T1000 (cell line): ENCODE measurements around the gene XPC.
A peak's percentile ranks its signal among the peaks of the same experiment; 100 is the strongest.
"Not testable (repeated sequence)": the region's sequence is repeated elsewhere in the genome, so short reads cannot be mapped to it uniquely, and the experiment has no call there.

Source experiments
- DNase-seq: peaks from one replicate; lab custom pipeline; 2025; ENCODE audit warnings: mixed read lengths; lab: John Stamatoyannopoulos, UW

XPC gene

GRCh38 chr3:14133188-14133800 is 45.1 kb downstream of the XPC start:
- no peak for DNase-seq

GRCh38 chr3:14132689-14133088 is 45.7 kb downstream of the XPC start:
- DNase-seq: no peak

- DNase-seq: no peak
Measured at GRCh38 chr3:14132120-14132519, 46.3 kb downstream of the XPC start.

GRCh38 chr3:14131134-14131533 is 47.3 kb downstream of the XPC start:
- no peak for DNase-seq

DNA sequence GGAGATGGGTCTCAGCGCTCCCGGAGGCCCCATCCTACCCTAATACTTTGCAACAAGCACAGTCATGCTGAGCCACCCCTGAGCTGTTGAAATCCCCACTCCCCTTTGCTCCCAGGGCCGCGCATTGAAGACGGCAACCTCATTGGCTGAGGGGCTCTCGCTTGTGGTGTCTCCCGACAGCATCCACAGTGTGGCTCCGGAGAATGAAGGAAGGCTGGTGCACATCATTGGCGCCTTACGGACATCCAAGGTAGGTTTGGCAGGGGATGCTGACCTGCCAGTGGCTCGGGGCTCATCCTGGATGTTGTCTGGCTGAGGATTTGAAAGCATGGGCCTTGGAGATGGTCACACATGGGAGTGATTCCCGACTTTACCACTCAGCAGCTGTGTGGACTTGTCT is 47.7 kb downstream of the XPC start:
- no peak for DNase-seq

GRCh38 chr3:14130230-14130629 is 48.2 kb downstream of the XPC start:
- no peak for DNase-seq

- no peak for DNase-seq
Measured at GRCh38 chr3:14129296-14129695, 49.1 kb downstream of the XPC start.

GRCh38 chr3:14128724-14129123 is 49.7 kb downstream of the XPC start:
- no peak for DNase-seq

DNA sequence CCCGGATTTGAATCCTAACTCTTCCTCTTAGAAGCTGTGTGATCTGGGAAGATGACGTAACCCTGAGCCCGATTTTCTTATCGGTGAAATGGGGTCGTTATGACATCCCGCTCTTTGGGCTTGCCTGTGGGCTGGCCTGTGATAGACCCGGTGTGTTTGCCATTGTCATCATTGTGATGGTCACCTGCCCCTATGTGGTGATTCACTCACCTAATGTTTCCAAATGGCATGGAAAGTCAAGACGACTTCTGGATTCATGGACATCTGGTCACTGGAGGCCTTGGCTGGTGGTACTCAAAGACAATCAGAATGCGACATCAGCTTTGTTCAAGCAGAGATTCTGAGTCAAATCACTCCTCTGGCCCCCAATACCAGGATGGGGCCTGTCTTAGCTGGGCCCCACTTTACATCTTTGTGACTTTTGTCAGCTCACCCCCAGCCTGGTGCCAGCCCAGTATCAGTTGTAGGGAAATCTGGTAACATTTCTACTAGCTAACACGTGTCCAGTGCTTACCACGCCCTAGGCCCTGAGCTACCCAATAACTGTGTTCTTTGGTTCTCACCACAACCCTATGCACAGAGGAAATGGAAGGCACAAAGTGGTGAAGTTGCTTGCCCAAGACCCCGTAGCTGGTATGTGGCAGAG is 50.8 kb downstream of the XPC start:
- no peak for DNase-seq

GRCh38 chr3:14126887-14127505 is 51.4 kb downstream of the XPC start:
- no peak for DNase-seq

DNA sequence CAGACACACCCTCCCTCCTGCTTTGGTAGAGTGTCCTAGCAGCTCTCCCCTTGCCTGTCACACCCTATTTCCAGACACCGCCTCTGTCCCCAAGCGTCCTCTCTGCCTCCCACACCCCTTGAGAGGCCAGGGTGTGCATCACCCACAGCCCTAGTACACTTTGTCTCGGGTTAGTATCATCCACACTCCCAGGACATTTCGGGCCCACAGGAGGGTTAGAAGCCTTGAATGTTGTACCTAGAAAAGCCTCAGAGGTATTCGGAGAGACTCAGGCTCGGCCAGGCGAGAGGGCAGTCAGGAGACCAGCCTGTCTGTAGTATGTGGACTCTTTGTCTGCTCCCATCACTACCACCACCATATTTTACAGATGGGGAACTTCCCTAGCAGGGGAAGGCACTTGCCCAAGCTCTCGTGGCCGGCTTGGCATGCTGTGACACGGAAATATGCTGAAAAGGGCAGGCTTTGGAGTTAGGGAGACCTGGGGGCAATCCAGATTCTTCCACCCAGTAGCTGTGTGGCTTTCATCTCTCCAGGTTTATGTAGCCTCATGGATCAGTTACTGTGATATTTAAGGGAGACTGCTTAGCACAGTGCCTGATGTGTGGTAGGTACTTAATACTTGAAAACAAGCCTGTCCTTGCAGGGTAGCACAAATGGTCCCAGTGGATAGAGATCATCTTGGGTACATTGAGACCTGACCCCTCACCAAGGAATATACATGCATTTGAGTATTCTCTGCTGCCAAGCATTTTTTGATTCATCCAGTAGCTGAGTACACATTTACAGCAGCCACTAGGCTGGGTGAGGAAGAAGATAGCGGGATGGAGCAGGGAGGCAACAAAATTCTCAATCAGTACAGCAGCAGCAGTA is 52.1 kb downstream of the XPC start:
- DNase-seq: no peak

DNA sequence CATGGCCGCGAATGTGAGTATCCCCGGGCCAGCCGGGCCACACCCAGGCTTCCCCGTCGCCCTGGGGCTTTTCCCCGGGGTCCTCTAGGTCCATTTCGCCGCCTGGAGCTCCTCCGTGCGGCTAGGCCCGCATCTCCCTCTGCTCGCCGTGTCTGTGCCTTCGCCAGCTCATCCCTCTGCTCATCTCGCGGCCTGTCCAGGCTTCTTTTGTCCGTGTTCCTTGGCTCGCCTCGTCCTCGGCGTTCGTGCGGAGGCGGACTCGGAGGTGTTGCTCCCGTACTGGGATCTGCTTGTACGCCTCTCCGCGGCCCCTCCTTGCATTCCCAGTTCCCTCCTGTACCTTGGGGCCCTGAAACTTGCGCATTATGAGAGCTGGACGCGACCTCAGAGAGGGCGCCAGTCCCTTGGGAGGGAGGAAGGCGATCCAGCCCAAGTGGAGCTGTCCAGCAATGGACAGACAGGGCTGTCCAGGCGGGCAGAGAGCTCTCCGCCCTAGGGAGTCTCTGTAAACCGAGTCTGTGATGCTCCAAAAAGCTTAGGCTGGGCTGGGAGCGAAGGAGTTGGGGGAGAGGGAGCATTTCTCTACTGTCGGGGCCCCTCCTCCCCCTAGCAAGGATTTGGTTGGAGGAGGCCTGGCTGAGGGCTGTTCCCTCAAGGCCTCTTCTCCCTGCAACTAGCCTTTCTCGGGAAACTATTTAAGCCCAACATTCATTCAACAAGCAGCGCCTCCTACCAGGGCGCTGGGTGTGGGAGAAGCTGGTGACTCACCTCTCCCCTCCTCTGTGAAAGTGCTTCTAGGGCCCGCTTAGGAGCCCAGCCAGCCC is 53.0 kb downstream of the XPC start:
- DNase-seq: peak; percentile 65

- peak; percentile 98 for DNase-seq
Measured at GRCh38 chr3:14124615-14125192, 53.7 kb downstream of the XPC start, which contains the start of the genes CHCHD4 and TMEM43. TSS of gene CHCHD4 (minus strand) at chr3:14124870. CDS start at chr3:14124676, 194 bp downstream. TSS of gene TMEM43 (plus strand) at chr3:14125052. CDS start at chr3:14125194, 142 bp downstream.

GRCh38 chr3:14124223-14124614 is 54.2 kb downstream of the XPC start:
- DNase-seq: no peak

DNA sequence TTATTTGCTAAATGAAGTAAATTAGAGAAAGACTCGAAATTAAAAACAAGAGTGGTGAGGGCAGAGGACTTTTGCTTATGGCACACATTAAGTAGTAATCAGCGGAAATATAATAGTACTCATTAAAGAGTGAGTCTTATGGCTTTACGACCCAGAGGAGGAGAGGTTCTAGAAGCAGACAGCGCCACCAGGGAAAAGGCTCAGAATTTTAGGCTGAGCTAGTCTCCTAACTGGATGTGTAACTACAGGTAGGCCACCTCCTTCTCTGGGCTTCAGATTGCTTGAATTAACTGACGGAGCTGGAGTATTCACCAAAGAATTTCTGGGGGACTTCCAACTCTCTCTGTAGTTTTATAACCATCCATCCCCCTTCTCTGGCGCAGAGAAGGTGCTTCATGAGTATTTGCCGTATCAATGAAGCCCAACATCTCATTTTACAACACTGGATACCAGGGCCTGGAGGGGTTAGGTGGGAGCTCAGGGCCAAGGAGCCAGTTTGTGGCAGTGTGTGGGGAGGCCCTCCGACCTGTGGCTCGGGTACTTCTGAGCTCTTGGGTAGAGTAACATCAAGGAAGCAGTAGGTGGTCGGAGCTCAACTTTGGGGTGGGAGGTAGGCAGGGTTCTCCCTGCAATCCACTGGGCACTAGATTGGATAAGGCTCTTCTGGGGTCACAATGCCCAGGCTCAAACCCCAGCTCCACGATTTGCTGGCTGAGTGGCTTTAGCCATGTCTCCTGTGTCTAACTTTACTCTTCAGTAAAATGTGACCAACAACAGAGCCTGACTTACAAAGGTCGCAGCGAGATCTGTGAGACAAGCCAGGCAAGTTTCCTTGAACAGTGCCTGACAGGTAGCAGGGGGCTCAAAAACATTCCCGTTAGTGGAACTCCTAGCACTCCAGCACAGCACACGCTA is 54.8 kb downstream of the XPC start:
- no peak for DNase-seq

- no peak for DNase-seq
Measured at GRCh38 chr3:14122301-14122700, 56.1 kb downstream of the XPC start.

DNA sequence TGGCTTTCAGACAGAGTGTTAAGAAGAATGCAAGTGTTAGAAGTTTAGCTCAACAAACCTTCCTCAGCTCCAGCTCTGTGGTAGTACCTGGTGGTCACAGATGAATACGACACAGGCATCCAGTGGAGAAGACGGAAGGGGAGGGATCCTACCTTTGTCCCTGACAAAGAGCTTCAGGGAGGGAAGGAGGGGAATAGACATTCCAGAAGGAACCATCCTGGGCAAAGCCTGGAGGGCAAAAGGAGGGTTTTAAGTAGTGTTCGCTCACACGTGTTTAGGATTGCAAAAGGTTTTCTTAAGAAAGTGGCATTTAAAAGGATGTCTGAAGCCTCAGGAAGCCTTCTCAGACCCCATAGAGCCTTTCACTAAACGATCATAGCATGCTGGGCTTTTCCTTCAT is 56.5 kb downstream of the XPC start:
- no peak for DNase-seq

DNA sequence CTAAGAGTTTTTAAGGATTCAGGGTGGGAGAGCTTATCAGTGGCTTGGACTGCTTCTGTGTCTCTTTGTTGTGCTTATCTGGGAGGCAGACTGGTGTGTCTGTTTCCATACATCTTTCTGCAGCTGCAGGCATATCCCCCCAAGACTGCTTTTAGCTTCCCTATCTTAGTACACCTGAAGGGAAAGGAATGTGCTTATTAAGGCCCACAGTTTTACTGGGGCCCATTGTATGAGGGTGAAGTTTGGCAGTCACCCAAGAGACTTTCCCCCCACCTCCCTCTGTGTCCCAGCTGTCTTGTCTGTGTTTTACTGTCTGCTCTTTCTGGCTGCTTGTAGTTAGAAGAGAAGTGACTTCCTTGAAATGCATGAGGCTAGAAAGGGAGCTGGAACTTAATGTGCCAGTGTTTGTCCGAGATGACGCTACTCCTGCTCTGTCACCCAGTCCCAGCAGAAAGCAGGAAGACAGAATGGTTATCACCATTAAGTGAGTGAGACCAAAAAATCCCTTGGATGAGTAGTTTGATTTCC is 57.4 kb downstream of the XPC start:
- not testable (repeated sequence) for DNase-seq

GRCh38 chr3:14120111-14120920 is 58.1 kb downstream of the XPC start:
- DNase-seq: no peak
